Subcutaneous abdominal adipose tissue (tissue), 5 donors: ENCODE data around the gene ZDHHC6.
"Not testable (repeated sequence)": the region's sequence is repeated elsewhere in the genome, so short reads cannot be mapped to it uniquely, and the experiment has no call there.

Source experiments
- H3K27ac ChIP-seq: one replicate; pipeline ENCODE4 v1.7.0; 2013; ENCODE audit warnings: low read depth, mild to moderate bottlenecking, inconsistent platforms, low read length, moderate library complexity
- H3K27me3 ChIP-seq, 5 donors: one replicate each; pipeline ENCODE4 v1.7.0; 2013; ENCODE audit warnings: low read length in 5 of 5, inconsistent platforms in 1 of 5; ENCODE audit not compliant: control insufficient read depth in 5 of 5, insufficient read depth in 4 of 5
- H3K36me3 ChIP-seq, 5 donors: one replicate each; pipeline ENCODE4 v1.7.0; 2013; ENCODE audit warnings: low read length in 5 of 5; ENCODE audit not compliant: control insufficient read depth in 5 of 5, insufficient read depth in 5 of 5
- H3K4me1 ChIP-seq, 5 donors: one replicate each; pipeline ENCODE4 v1.7.0; 2013; ENCODE audit warnings: low read length in 5 of 5, mild to moderate bottlenecking in 3 of 5, moderate library complexity in 1 of 5; ENCODE audit not compliant: control insufficient read depth in 5 of 5, insufficient read depth in 5 of 5
- H3K4me3 ChIP-seq, 5 donors: one replicate each; pipeline ENCODE4 v1.7.0; 2013; ENCODE audit warnings: low read length in 5 of 5, low read depth in 1 of 5
- H3K9ac ChIP-seq, 5 donors: one replicate each; pipeline ENCODE4 v1.7.0; 2013; ENCODE audit warnings: low read length in 5 of 5, mild to moderate bottlenecking in 4 of 5, moderate library complexity in 3 of 5
- H3K9me3 ChIP-seq, 5 donors: one replicate each; pipeline ENCODE4 v1.7.0; 2013; ENCODE audit warnings: low read length in 5 of 5; ENCODE audit not compliant: control insufficient read depth in 5 of 5
- donor health status: healthy.
- donor health status: healthy.
- donor health status: healthy.
- donor health status: healthy.
- donor health status: healthy.

ZDHHC6 gene

GRCh38 chr10:112395809-112396530 lies 50.7 kb downstream of the ZDHHC6 start:
- Histone ChIP-seq H3K27ac (no peak overlapping the region), H3K4me1 (no peaks in the 10 kb centered on the region), H3K27me3 (no peaks in the 10 kb centered on the region), H3K4me3 (no peak overlapping the region), H3K9me3 (no peaks in the 10 kb centered on the region), H3K36me3 (peaks cover 7 to 40% (median 14%) of the 10 kb centered on the region in 5 donors), H3K9ac (no peak overlapping the region)

GRCh38 chr10:112394475-112394875 lies 52.2 kb downstream of the ZDHHC6 start:
- Histone ChIP-seq H3K9me3 (no peaks in the 10 kb centered on the region), H3K36me3 (peaks cover 3 to 34% (median 10%) of the 10 kb centered on the region in 5 donors), H3K27ac (no peak overlapping the region), H3K9ac (no peak overlapping the region), H3K4me1 (peaks cover 0 to 4% (median 0%) of the 10 kb centered on the region in 5 donors), H3K4me3 (no peak overlapping the region), H3K27me3 (no peaks in the 10 kb centered on the region)

- Histone ChIP-seq H3K9ac (no peak overlapping the region), H3K27ac (no peak overlapping the region), H3K27me3 (no peaks in the 10 kb centered on the region), H3K9me3 (no peaks in the 10 kb centered on the region), H3K36me3 (peaks cover 2 to 28% (median 10%) of the 10 kb centered on the region in 5 donors), H3K4me1 (peaks cover 0 to 10% (median 3%) of the 10 kb centered on the region in 5 donors), H3K4me3 (no peak overlapping the region)
Measured at GRCh38 chr10:112393827-112394226, 52.9 kb downstream of the ZDHHC6 start.

- H3K4me1 ChIP-seq: peaks cover 0 to 10% (median 3%) of the 10 kb centered on the region in 5 donors
Measured at GRCh38 chr10:112393341-112393740, 53.4 kb downstream of the ZDHHC6 start.

GRCh38 chr10:112390125-112390703 lies 56.5 kb downstream of the ZDHHC6 start:
- H3K9me3 ChIP-seq: no peaks in the 10 kb centered on the region
- H3K27me3 ChIP-seq: no peaks in the 10 kb centered on the region
- peaks cover 0 to 10% (median 3%) of the 10 kb centered on the region in 5 donors for H3K4me1 ChIP-seq
- no peak overlapping the region for H3K4me3 ChIP-seq
- peak overlapping the region; percentile 66 for H3K27ac ChIP-seq
- peaks cover 0 to 4% (median 0%) of the 10 kb centered on the region in 5 donors for H3K36me3 ChIP-seq
- no peak overlapping the region for H3K9ac ChIP-seq

More at GRCh38 chr10:112393341-112393740, 53.4 kb downstream of the ZDHHC6 start:
- no peak overlapping the region for H3K4me3 ChIP-seq
- H3K36me3 ChIP-seq: peaks cover 2 to 25% (median 10%) of the 10 kb centered on the region in 5 donors
- no peak overlapping the region for H3K27ac ChIP-seq
- no peak overlapping the region for H3K9ac ChIP-seq
- H3K9me3 ChIP-seq: no peaks in the 10 kb centered on the region
- H3K27me3 ChIP-seq: no peaks in the 10 kb centered on the region

GRCh38 chr10:112389271-112389822 lies 57.4 kb downstream of the ZDHHC6 start:
- Histone ChIP-seq H3K27ac (peak overlapping the region; percentile 66), H3K4me3 (no peak overlapping the region), H3K36me3 (no peaks in the 10 kb centered on the region), H3K9me3 (no peaks in the 10 kb centered on the region), H3K27me3 (no peaks in the 10 kb centered on the region), H3K9ac (peak overlapping the region in 1 of 5 donors; percentile 60), H3K4me1 (peaks cover 0 to 10% (median 3%) of the 10 kb centered on the region in 5 donors)

GRCh38 chr10:112388548-112388947 lies 58.2 kb downstream of the ZDHHC6 start:
- Histone ChIP-seq H3K4me3 (no peak overlapping the region), H3K9ac (no peak overlapping the region), H3K36me3 (no peaks in the 10 kb centered on the region), H3K9me3 (no peaks in the 10 kb centered on the region), H3K27ac (peak overlapping the region; percentile 38), H3K4me1 (peaks cover 2 to 13% (median 6%) of the 10 kb centered on the region in 5 donors), H3K27me3 (no peaks in the 10 kb centered on the region)

- H3K36me3 ChIP-seq: not testable (repeated sequence)
Measured at GRCh38 chr10:112388056-112388455, 58.7 kb downstream of the ZDHHC6 start.

GRCh38 chr10:112385201-112385600 lies 61.5 kb downstream of the ZDHHC6 start:
- no peaks in the 10 kb centered on the region for H3K9me3 ChIP-seq
- peaks cover 0 to 7% (median 0%) of the 10 kb centered on the region in 5 donors for H3K36me3 ChIP-seq
- H3K4me3 ChIP-seq: no peak overlapping the region
- H3K4me1 ChIP-seq: peaks cover 2 to 19% (median 13%) of the 10 kb centered on the region in 5 donors
- H3K27ac ChIP-seq: no peak overlapping the region
- no peak overlapping the region for H3K9ac ChIP-seq
- H3K27me3 ChIP-seq: no peaks in the 10 kb centered on the region

More at GRCh38 chr10:112388056-112388455, 58.7 kb downstream of the ZDHHC6 start:
- H3K4me3 ChIP-seq, H3K9ac ChIP-seq, H3K9me3 ChIP-seq, H3K27me3 ChIP-seq: not testable (repeated sequence)
- Histone ChIP-seq H3K27ac (peak overlapping the region; percentile 38), H3K4me1 (peaks cover 2 to 18% (median 11%) of the 10 kb centered on the region in 5 donors)

GRCh38 chr10:112384141-112384540 lies 62.6 kb downstream of the ZDHHC6 start:
- no peak overlapping the region for H3K27ac ChIP-seq
- H3K27me3 ChIP-seq: no peaks in the 10 kb centered on the region
- H3K36me3 ChIP-seq: peaks cover 0 to 7% (median 0%) of the 10 kb centered on the region in 5 donors
- H3K9ac ChIP-seq: no peak overlapping the region
- H3K4me1 ChIP-seq: peaks cover 0 to 13% (median 7%) of the 10 kb centered on the region in 5 donors
- no peaks in the 10 kb centered on the region for H3K9me3 ChIP-seq
- H3K4me3 ChIP-seq: no peak overlapping the region
